ENCODE results near the gene AIF1L. TPM values are rescaled to one million over a fixed set of nuclear protein-coding genes. Genes with fewer than 3 reads are reported as not detected.

Gene AIF1L
- total RNA-seq, 1 experiment from 2014 or later = 5.6 TPM

- Histone ChIP-seq H3K4me1 (ENCODE audit: insufficient read depth, low read length, poor library complexity, severe bottlenecking) (no peaks in the 10 kb centered on the region), H3K9me3 (ENCODE audit: low read depth, low read length, poor library complexity, severe bottlenecking) (no peaks in the 10 kb centered on the region), H3K4me3 (ENCODE audit: low read depth, low read length, poor library complexity, severe bottlenecking) (no peak overlapping the region), H3K27ac (ENCODE audit: low read depth, low read length, poor library complexity, severe bottlenecking) (no peak overlapping the region), H3K36me3 (ENCODE audit: insufficient read depth, low read length, poor library complexity, severe bottlenecking) (no peaks in the 10 kb centered on the region), H3K27me3 (replicated peaks; ENCODE audit: insufficient read depth, low read depth, low read length, poor library complexity) (peaks cover 7% of the 10 kb centered on the region)
- intact Hi-C loops (cut with micrococcal nuclease; ENCODE audit: unreplicated experiment) = no loop called here
- TF ChIP-seq, protein P1, sequence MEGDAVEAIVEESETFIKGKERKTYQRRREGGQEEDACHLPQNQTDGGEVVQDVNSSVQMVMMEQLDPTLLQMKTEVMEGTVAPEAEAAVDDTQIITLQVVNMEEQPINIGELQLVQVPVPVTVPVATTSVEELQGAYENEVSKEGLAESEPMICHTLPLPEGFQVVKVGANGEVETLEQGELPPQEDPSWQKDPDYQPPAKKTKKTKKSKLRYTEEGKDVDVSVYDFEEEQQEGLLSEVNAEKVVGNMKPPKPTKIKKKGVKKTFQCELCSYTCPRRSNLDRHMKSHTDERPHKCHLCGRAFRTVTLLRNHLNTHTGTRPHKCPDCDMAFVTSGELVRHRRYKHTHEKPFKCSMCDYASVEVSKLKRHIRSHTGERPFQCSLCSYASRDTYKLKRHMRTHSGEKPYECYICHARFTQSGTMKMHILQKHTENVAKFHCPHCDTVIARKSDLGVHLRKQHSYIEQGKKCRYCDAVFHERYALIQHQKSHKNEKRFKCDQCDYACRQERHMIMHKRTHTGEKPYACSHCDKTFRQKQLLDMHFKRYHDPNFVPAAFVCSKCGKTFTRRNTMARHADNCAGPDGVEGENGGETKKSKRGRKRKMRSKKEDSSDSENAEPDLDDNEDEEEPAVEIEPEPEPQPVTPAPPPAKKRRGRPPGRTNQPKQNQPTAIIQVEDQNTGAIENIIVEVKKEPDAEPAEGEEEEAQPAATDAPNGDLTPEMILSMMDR (conservative IDR thresholded peaks at IDR 0.05; ENCODE audit: low read depth, low read length) = no peak
- TF ChIP-seq EZH2 (IDR thresholded peaks at IDR 0.05; ENCODE audit: borderline replicate concordance, low read depth, low read length, poor library complexity, severe bottlenecking) = no peak
- no TSS peak for BruUV-seq (replicated peaks)
- POLR2A ChIA-PET (ENCODE audit: low non-redundant PET) = no interaction called here
- CTCF ChIA-PET = no interaction called here
- no peak for DNase-seq (ENCODE audit: low spot score)
Measured at GRCh38 chr9:131092030-131092429, 4.3 kb upstream of the AIF1L start.

GRCh38 chr9:131092548-131093440 is 3.5 kb upstream of the AIF1L start:
- Histone ChIP-seq H3K27ac (ENCODE audit: low read depth, low read length, poor library complexity, severe bottlenecking) (no peak overlapping the region), H3K27me3 (replicated peaks; ENCODE audit: insufficient read depth, low read depth, low read length, poor library complexity) (peaks cover 7% of the 10 kb centered on the region), H3K4me1 (ENCODE audit: insufficient read depth, low read length, poor library complexity, severe bottlenecking) (no peaks in the 10 kb centered on the region), H3K9me3 (ENCODE audit: low read depth, low read length, poor library complexity, severe bottlenecking) (no peaks in the 10 kb centered on the region), H3K4me3 (ENCODE audit: low read depth, low read length, poor library complexity, severe bottlenecking) (no peak overlapping the region), H3K36me3 (ENCODE audit: insufficient read depth, low read length, poor library complexity, severe bottlenecking) (no peaks in the 10 kb centered on the region)
- intact Hi-C loops (cut with micrococcal nuclease; ENCODE audit: unreplicated experiment) = no loop called here
- CTCF ChIA-PET = no interaction called here
- no peak for TF ChIP-seq EZH2 (IDR thresholded peaks at IDR 0.05; ENCODE audit: borderline replicate concordance, low read depth, low read length, poor library complexity, severe bottlenecking)
- TF ChIP-seq, protein P1 (conservative IDR thresholded peaks at IDR 0.05; ENCODE audit: low read depth, low read length) = no peak
- BruUV-seq (replicated peaks) = no TSS peak
- no peak for DNase-seq (ENCODE audit: low spot score)
- POLR2A ChIA-PET (ENCODE audit: low non-redundant PET) = no interaction called here

DNA sequence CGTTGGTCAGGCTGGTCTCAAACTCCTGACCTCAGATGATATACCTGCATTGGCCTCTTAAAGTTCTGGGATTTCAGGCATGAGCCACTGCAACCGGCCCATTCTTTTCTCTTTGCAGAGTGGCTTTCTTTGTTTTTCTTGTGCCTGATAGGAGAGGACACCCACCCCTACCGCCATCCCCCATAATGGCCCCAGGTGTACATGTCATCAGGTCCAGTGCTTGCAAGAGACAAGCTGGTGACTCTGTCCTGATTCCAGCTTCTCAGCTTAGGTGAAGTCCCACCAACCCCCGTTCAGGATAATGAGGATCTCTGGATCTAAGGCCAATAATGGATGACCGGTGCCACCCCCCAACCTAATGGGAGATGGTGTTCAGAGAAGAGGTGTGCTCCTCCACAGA is 2.3 kb upstream of the AIF1L start:
- intact Hi-C loops (cut with micrococcal nuclease; ENCODE audit: unreplicated experiment) = no loop called here
- Histone ChIP-seq H3K27ac (ENCODE audit: low read depth, low read length, poor library complexity, severe bottlenecking) (no peak overlapping the region), H3K36me3 (ENCODE audit: insufficient read depth, low read length, poor library complexity, severe bottlenecking) (no peaks in the 10 kb centered on the region), H3K4me1 (ENCODE audit: insufficient read depth, low read length, poor library complexity, severe bottlenecking) (no peaks in the 10 kb centered on the region), H3K9me3 (ENCODE audit: low read depth, low read length, poor library complexity, severe bottlenecking) (no peaks in the 10 kb centered on the region), H3K27me3 (replicated peaks; ENCODE audit: insufficient read depth, low read depth, low read length, poor library complexity) (peaks cover 7% of the 10 kb centered on the region), H3K4me3 (ENCODE audit: low read depth, low read length, poor library complexity, severe bottlenecking) (no peak overlapping the region)
- no TSS peak for BruUV-seq (replicated peaks)
- ChIA-PET POLR2A (ENCODE audit: low non-redundant PET) (no interaction called here), CTCF (interaction anchor here (0.6 kb wide), 1 partner anchor 84 kb away, joined by 8 read pairs; no protein-coding TSS in a partner anchor)
- no peak for DNase-seq (ENCODE audit: low spot score)
- no peak for TF ChIP-seq EZH2 (IDR thresholded peaks at IDR 0.05; ENCODE audit: borderline replicate concordance, low read depth, low read length, poor library complexity, severe bottlenecking)
- TF ChIP-seq, protein P1 (conservative IDR thresholded peaks at IDR 0.05; ENCODE audit: low read depth, low read length) = no peak

Measured in A673 (cell line).